WTC11 (cell line): ENCODE results near the gene TBX4. TPM values are rescaled to one million over a fixed set of nuclear protein-coding genes. Genes with fewer than 3 reads are reported as not detected.

Source experiments
- ATAC-seq: fragments of 200-7000 bp; cut with Tn5 transposase; 2 replicates; pipeline ENCODE4 v1.10.0; 2021; ENCODE audit warnings: mild to moderate bottlenecking, moderate library complexity
- CTCF ChIA-PET: fragments of 300-600 bp; sonication (Branson Sonifier 250); formaldehyde crosslinking; loops from one replicate; lab custom pipeline; 2021; ENCODE audit warnings: antibody characterized with exemption; lab: Charles Lee
- POLR2A ChIA-PET: fragments of 350-600 bp; sonication (Branson Sonifier 250); formaldehyde crosslinking; loops from one replicate; lab custom pipeline; 2021; ENCODE audit warnings: antibody characterized with exemption; lab: Charles Lee
- DNase-seq: peaks from one replicate; pipeline ENCODE4 v3.0.0; 2021; ENCODE audit warnings: low spot score
- H3K27ac Mint-ChIP-seq: 2 replicates; pipeline ENCODE4 v1.8.0; 2021; ENCODE audit warnings: mixed read lengths
- H3K27me3 Mint-ChIP-seq: 2 replicates; pipeline ENCODE4 v1.8.0; 2021; ENCODE audit warnings: low read depth, mild to moderate bottlenecking, moderate library complexity, mixed read lengths
- H3K36me3 Mint-ChIP-seq: 2 replicates; pipeline ENCODE4 v1.8.0; 2021; ENCODE audit warnings: mixed read lengths
- H3K4me1 Mint-ChIP-seq: 2 replicates; pipeline ENCODE4 v1.8.0; 2022; ENCODE audit warnings: mixed read lengths
- H3K4me3 Mint-ChIP-seq: 2 replicates; pipeline ENCODE4 v1.8.0; 2021; ENCODE audit warnings: mild to moderate bottlenecking, moderate library complexity, mixed read lengths
- H3K9me3 Mint-ChIP-seq: 2 replicates; pipeline ENCODE4 v1.8.0; 2021; ENCODE audit warnings: mixed read lengths
- ELF4 ChIP-seq: sonication (generic); formaldehyde crosslinking; IDR thresholded peaks from 2 replicates; pipeline ENCODE4 v1.8.1; 2022; ENCODE audit warnings: low read depth, mild to moderate bottlenecking, moderate library complexity, missing genetic modification reagents
- EMX1 ChIP-seq: fragments of 250-450 bp; sonication (Bioruptor Pico); IDR thresholded peaks from 2 replicates; pipeline ENCODE4 v1.8.0; 2021; ENCODE audit warnings: mild to moderate bottlenecking
- FOXP1 ChIP-seq: sonication (generic); formaldehyde crosslinking; IDR thresholded peaks from 2 replicates; pipeline ENCODE4 v1.8.0; 2022; ENCODE audit warnings: missing genetic modification reagents, mild to moderate bottlenecking, moderate library complexity, borderline replicate concordance
- IRF2 ChIP-seq: sonication (generic); formaldehyde crosslinking; IDR thresholded peaks from 2 replicates; pipeline ENCODE4 v1.8.0; 2022; ENCODE audit warnings: low read depth, missing genetic modification reagents, borderline replicate concordance
- JAZF1 ChIP-seq: fragments of 250-450 bp; sonication (Bioruptor Pico); IDR thresholded peaks from 2 replicates; pipeline ENCODE4 v1.9.0; 2021; ENCODE audit warnings: moderate library complexity, mild to moderate bottlenecking, inconsistent platforms
- KAT7 ChIP-seq: sonication (generic); formaldehyde crosslinking; IDR thresholded peaks from 2 replicates; pipeline ENCODE4 v1.8.1; 2023; ENCODE audit warnings: missing genetic modification reagents, mild to moderate bottlenecking, borderline replicate concordance
- MYBL2 ChIP-seq: sonication (generic); formaldehyde crosslinking; IDR thresholded peaks from 2 replicates; pipeline ENCODE4 v1.8.1; 2023; ENCODE audit warnings: mild to moderate bottlenecking, moderate library complexity, missing genetic modification reagents
- TCF7 ChIP-seq: sonication (generic); formaldehyde crosslinking; IDR thresholded peaks from 2 replicates; pipeline ENCODE4 v1.8.0; 2022; ENCODE audit warnings: mild to moderate bottlenecking, low read depth, missing genetic modification reagents, moderate library complexity
- TEAD4 ChIP-seq: sonication (generic); formaldehyde crosslinking; IDR thresholded peaks from 2 replicates; pipeline ENCODE4 v1.8.0; 2022; ENCODE audit warnings: mild to moderate bottlenecking, missing genetic modification reagents
- TP53 ChIP-seq: sonication (generic); formaldehyde crosslinking; IDR thresholded peaks from 2 replicates; pipeline ENCODE4 v1.8.1; 2023; ENCODE audit warnings: mild to moderate bottlenecking, missing genetic modification reagents
- ZNF121 ChIP-seq: sonication (generic); formaldehyde crosslinking; IDR thresholded peaks from 2 replicates; pipeline ENCODE4 v1.8.0; 2023; ENCODE audit warnings: missing genetic modification reagents
- ZNF138 ChIP-seq: sonication (generic); formaldehyde crosslinking; conservative IDR thresholded peaks from 2 replicates; pipeline ENCODE4 v1.8.1; 2022; ENCODE audit warnings: mild to moderate bottlenecking, moderate library complexity, missing genetic modification reagents
- ZNF219 ChIP-seq: sonication (generic); formaldehyde crosslinking; IDR thresholded peaks from 2 replicates; pipeline ENCODE4 v1.8.0; 2023; ENCODE audit warnings: missing genetic modification reagents, mild to moderate bottlenecking, borderline replicate concordance
- ZNF317 ChIP-seq: sonication (generic); formaldehyde crosslinking; IDR thresholded peaks from 2 replicates; pipeline ENCODE4 v1.8.1; 2023; ENCODE audit warnings: low read depth, mild to moderate bottlenecking, moderate library complexity, missing genetic modification reagents, borderline replicate concordance
- ZNF396 ChIP-seq: fragments of 250-450 bp; sonication (Bioruptor Pico); IDR thresholded peaks from 2 replicates; pipeline ENCODE4 v1.8.0; 2021; ENCODE audit warnings: mild to moderate bottlenecking, moderate library complexity, borderline replicate concordance
- ZNF423 ChIP-seq: fragments of 250-450 bp; sonication (Bioruptor Pico); IDR thresholded peaks from 2 replicates; pipeline ENCODE4 v2.1.2; 2022; ENCODE audit warnings: mild to moderate bottlenecking, moderate library complexity
- ZNF671 ChIP-seq: fragments of 250-450 bp; sonication (Bioruptor Pico); IDR thresholded peaks from 2 replicates; pipeline ENCODE4 v1.8.0; 2021; ENCODE audit warnings: mild to moderate bottlenecking
- total RNA-seq: library from RNA; stranded (reverse); gene quantifications from 3 replicates; pipeline ENCODE4 v1.2.3, GENCODE V29; 2021
- TF ChIP-seq, protein P1 (sequence below): sonication (generic); formaldehyde crosslinking; conservative IDR thresholded peaks from 2 replicates; pipeline ENCODE4 v1.8.1; 2022; ENCODE audit warnings: mild to moderate bottlenecking, missing genetic modification reagents
- TF ChIP-seq, protein P2 (sequence below): fragments of 250-450 bp; sonication (Bioruptor Pico); IDR thresholded peaks from 2 replicates; pipeline ENCODE4 v1.9.0; 2021; ENCODE audit warnings: mild to moderate bottlenecking
- TF ChIP-seq, protein P3 (sequence below): fragments of 200-600 bp; IDR thresholded peaks from 2 replicates; pipeline ENCODE4 v1.8.0; 2022; ENCODE audit warnings: antibody characterized with exemption
- TF ChIP-seq, protein P4 (sequence below): sonication (generic); formaldehyde crosslinking; IDR thresholded peaks from 2 replicates; pipeline ENCODE4 v1.8.0; 2023; ENCODE audit warnings: missing genetic modification reagents
- TF ChIP-seq, protein P5 (sequence below): sonication (generic); formaldehyde crosslinking; IDR thresholded peaks from 2 replicates; pipeline ENCODE4 v1.8.1; 2023; ENCODE audit warnings: mild to moderate bottlenecking, missing genetic modification reagents
- TF ChIP-seq, protein P6 (sequence below): sonication (generic); formaldehyde crosslinking; IDR thresholded peaks from 2 replicates; pipeline ENCODE4 v1.8.1; 2022; ENCODE audit warnings: mild to moderate bottlenecking, moderate library complexity, missing genetic modification reagents
- TF ChIP-seq, protein P7 (sequence below): fragments of 250-450 bp; sonication (Bioruptor Pico); IDR thresholded peaks from 2 replicates; pipeline ENCODE4 v1.9.0; 2021; ENCODE audit warnings: mild to moderate bottlenecking, borderline replicate concordance

The TBX4 gene
- total RNA-seq, 1 experiment from 2014 or later, result not detected

DNA sequence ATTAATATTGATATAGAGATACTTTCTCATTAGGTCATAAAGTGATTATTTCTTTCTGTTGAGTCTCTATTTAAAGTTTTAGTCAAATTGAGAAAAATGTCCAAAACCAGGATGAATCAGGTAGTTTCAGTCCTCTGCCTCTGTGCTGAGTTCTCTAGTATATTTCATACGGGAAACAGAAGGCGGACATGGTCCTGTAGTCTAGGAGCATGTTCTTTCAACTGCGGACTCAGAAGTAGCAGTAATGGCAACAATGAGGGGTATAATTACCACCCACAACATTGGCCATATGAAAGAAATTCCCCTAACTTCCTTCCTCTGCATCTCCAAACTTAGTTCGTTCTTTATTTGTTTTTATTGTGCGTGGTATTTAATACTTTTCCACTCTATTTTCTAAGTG lies 50.1 kb downstream of the TBX4 start:
- POLR2A ChIA-PET, result no interaction called here
- Mint-ChIP-seq H3K9me3 (no peaks in the 10 kb centered on the region; the same call in 1 of the 2 replicates), H3K36me3 (no peaks in the 10 kb centered on the region), H3K4me1 (peaks cover 6% of the 10 kb centered on the region), H3K4me3 (no peak overlapping the region), H3K27me3 (no peaks in the 10 kb centered on the region), H3K27ac (no peak overlapping the region)
- CTCF ChIA-PET, result no interaction called here
- no peak for TF ChIP-seq ZNF671 (CRISPR knock-in tag)
- TF ChIP-seq MYBL2, result no peak
- TF ChIP-seq, protein P1, sequence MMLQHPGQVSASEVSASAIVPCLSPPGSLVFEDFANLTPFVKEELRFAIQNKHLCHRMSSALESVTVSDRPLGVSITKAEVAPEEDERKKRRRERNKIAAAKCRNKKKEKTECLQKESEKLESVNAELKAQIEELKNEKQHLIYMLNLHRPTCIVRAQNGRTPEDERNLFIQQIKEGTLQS, result no peak
- TF ChIP-seq ZNF317, result no peak
- no peak for TF ChIP-seq TP53
- TF ChIP-seq, protein P2, sequence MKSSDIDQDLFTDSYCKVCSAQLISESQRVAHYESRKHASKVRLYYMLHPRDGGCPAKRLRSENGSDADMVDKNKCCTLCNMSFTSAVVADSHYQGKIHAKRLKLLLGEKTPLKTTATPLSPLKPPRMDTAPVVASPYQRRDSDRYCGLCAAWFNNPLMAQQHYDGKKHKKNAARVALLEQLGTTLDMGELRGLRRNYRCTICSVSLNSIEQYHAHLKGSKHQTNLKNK, result no peak
- TF ChIP-seq KAT7 (CRISPR knock-in tag), result no peak
- no peak for TF ChIP-seq FOXP1 (CRISPR knock-in tag)
- TF ChIP-seq, protein P3, sequence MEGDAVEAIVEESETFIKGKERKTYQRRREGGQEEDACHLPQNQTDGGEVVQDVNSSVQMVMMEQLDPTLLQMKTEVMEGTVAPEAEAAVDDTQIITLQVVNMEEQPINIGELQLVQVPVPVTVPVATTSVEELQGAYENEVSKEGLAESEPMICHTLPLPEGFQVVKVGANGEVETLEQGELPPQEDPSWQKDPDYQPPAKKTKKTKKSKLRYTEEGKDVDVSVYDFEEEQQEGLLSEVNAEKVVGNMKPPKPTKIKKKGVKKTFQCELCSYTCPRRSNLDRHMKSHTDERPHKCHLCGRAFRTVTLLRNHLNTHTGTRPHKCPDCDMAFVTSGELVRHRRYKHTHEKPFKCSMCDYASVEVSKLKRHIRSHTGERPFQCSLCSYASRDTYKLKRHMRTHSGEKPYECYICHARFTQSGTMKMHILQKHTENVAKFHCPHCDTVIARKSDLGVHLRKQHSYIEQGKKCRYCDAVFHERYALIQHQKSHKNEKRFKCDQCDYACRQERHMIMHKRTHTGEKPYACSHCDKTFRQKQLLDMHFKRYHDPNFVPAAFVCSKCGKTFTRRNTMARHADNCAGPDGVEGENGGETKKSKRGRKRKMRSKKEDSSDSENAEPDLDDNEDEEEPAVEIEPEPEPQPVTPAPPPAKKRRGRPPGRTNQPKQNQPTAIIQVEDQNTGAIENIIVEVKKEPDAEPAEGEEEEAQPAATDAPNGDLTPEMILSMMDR, result no peak
- TF ChIP-seq JAZF1, result no peak
- TF ChIP-seq ZNF219 (CRISPR knock-in tag), result no peak
- ATAC-seq, result no peak
- DNase-seq, result no peak

DNA sequence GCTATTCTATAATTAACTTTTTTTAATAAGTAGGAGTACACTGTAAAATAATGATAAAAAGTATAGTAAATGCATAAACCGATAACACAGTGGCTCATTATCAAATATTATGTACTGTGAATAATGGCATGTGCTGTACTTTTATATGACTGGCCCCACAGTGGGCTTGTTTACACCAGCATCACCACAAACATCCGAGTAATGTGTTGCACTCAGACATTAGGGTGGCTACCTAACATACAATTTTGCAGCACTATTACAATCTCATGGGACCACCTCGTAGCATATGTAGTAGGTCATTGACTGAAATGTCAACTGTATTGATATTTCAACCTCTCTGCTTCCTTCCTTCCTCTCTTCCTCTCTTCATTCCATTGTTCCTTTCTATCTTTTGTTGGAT lies 51.7 kb downstream of the TBX4 start:
- H3K4me1 Mint-ChIP-seq, result peaks cover 6% of the 10 kb centered on the region
- CTCF ChIA-PET, result no interaction called here
- TF ChIP-seq TEAD4 (CRISPR knock-in tag) (no peak), TCF7 (CRISPR knock-in tag) (no peak), ZNF396 (CRISPR knock-in tag) (no peak), ZNF121 (CRISPR knock-in tag) (no peak), IRF2 (CRISPR knock-in tag) (no peak), ZNF138 (CRISPR knock-in tag) (no peak), ELF4 (no peak), EMX1 (CRISPR knock-in tag) (no peak), ZNF423 (CRISPR knock-in tag) (no peak)
- TF ChIP-seq, protein P4, sequence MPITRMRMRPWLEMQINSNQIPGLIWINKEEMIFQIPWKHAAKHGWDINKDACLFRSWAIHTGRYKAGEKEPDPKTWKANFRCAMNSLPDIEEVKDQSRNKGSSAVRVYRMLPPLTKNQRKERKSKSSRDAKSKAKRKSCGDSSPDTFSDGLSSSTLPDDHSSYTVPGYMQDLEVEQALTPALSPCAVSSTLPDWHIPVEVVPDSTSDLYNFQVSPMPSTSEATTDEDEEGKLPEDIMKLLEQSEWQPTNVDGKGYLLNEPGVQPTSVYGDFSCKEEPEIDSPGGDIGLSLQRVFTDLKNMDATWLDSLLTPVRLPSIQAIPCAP (CRISPR knock-in tag), result no peak
- TF ChIP-seq, protein P5, sequence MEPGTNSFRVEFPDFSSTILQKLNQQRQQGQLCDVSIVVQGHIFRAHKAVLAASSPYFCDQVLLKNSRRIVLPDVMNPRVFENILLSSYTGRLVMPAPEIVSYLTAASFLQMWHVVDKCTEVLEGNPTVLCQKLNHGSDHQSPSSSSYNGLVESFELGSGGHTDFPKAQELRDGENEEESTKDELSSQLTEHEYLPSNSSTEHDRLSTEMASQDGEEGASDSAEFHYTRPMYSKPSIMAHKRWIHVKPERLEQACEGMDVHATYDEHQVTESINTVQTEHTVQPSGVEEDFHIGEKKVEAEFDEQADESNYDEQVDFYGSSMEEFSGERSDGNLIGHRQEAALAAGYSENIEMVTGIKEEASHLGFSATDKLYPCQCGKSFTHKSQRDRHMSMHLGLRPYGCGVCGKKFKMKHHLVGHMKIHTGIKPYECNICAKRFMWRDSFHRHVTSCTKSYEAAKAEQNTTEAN (CRISPR knock-in tag), result no peak
- TF ChIP-seq, protein P6, sequence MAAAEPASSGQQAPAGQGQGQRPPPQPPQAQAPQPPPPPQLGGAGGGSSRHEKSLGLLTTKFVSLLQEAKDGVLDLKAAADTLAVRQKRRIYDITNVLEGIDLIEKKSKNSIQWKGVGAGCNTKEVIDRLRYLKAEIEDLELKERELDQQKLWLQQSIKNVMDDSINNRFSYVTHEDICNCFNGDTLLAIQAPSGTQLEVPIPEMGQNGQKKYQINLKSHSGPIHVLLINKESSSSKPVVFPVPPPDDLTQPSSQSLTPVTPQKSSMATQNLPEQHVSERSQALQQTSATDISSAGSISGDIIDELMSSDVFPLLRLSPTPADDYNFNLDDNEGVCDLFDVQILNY, result no peak
- TF ChIP-seq, protein P1, result no peak
- TF ChIP-seq, protein P7, sequence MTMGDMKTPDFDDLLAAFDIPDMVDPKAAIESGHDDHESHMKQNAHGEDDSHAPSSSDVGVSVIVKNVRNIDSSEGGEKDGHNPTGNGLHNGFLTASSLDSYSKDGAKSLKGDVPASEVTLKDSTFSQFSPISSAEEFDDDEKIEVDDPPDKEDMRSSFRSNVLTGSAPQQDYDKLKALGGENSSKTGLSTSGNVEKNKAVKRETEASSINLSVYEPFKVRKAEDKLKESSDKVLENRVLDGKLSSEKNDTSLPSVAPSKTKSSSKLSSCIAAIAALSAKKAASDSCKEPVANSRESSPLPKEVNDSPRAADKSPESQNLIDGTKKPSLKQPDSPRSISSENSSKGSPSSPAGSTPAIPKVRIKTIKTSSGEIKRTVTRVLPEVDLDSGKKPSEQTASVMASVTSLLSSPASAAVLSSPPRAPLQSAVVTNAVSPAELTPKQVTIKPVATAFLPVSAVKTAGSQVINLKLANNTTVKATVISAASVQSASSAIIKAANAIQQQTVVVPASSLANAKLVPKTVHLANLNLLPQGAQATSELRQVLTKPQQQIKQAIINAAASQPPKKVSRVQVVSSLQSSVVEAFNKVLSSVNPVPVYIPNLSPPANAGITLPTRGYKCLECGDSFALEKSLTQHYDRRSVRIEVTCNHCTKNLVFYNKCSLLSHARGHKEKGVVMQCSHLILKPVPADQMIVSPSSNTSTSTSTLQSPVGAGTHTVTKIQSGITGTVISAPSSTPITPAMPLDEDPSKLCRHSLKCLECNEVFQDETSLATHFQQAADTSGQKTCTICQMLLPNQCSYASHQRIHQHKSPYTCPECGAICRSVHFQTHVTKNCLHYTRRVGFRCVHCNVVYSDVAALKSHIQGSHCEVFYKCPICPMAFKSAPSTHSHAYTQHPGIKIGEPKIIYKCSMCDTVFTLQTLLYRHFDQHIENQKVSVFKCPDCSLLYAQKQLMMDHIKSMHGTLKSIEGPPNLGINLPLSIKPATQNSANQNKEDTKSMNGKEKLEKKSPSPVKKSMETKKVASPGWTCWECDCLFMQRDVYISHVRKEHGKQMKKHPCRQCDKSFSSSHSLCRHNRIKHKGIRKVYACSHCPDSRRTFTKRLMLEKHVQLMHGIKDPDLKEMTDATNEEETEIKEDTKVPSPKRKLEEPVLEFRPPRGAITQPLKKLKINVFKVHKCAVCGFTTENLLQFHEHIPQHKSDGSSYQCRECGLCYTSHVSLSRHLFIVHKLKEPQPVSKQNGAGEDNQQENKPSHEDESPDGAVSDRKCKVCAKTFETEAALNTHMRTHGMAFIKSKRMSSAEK (CRISPR knock-in tag), result no peak

More for the DNA sequence above, 51.7 kb downstream of the TBX4 start:
- H3K36me3 Mint-ChIP-seq, result no peaks in the 10 kb centered on the region
- no peaks in the 10 kb centered on the region; the same call in 1 of the 2 replicates for H3K9me3 Mint-ChIP-seq
- DNase-seq, result no peak
- POLR2A ChIA-PET, result no interaction called here
- no peak for ATAC-seq
- no peak overlapping the region for H3K4me3 Mint-ChIP-seq
- H3K27ac Mint-ChIP-seq, result no peak overlapping the region
- no peaks in the 10 kb centered on the region for H3K27me3 Mint-ChIP-seq
